Mesenchymal stem cell (in vitro differentiated cells and primary cell): Measurements from ENCODE around the gene OR7D4.

Experiments
- DNase-seq: peaks from one replicate; pipeline ENCODE4 v3.0.0-alpha.2; 2013
- H2AFZ ChIP-seq: one replicate; pipeline ENCODE4 v1.6.1; 2013; ENCODE audit warnings: low read depth, mild to moderate bottlenecking, control low read depth, inconsistent platforms, low read length, moderate library complexity
- H2AK5ac ChIP-seq: 2 replicates; pipeline ENCODE4 v1.6.1; 2013; ENCODE audit warnings: low read length, moderate library complexity, mild to moderate bottlenecking, inconsistent platforms; ENCODE audit not compliant: severe bottlenecking
- H2BK120ac ChIP-seq: one replicate; pipeline ENCODE4 v1.6.1; 2013; ENCODE audit warnings: low read depth, mild to moderate bottlenecking, inconsistent platforms, low read length, moderate library complexity
- H2BK12ac ChIP-seq, 2 experiments: one replicate each; pipeline ENCODE4 v1.6.1; 2013; ENCODE audit warnings: inconsistent platforms in 2 of 2, low read length in 2 of 2, mild to moderate bottlenecking in 2 of 2, moderate library complexity in 2 of 2, control low read depth in 1 of 2
- H2BK15ac ChIP-seq: one replicate; pipeline ENCODE4 v1.6.1; 2013; ENCODE audit warnings: mild to moderate bottlenecking, low read depth, inconsistent platforms; ENCODE audit not compliant: poor library complexity, severe bottlenecking
- H2BK5ac ChIP-seq: 2 replicates; pipeline ENCODE4 v1.6.1; 2013; ENCODE audit warnings: low read depth, mild to moderate bottlenecking, low read length, control low read depth, inconsistent platforms; ENCODE audit not compliant: poor library complexity, severe bottlenecking
- H3K14ac ChIP-seq, 2 experiments: one replicate each; pipeline ENCODE4 v1.6.1; 2013; ENCODE audit warnings: inconsistent platforms in 2 of 2, low read length in 2 of 2, control low read depth in 1 of 2, mild to moderate bottlenecking in 1 of 2, moderate library complexity in 1 of 2
- H3K18ac ChIP-seq, 2 experiments: one replicate each; pipeline ENCODE4 v1.6.1; 2013; ENCODE audit warnings: inconsistent platforms in 2 of 2, low read length in 2 of 2, control low read depth in 1 of 2, low read depth in 1 of 2, mild to moderate bottlenecking in 1 of 2
- H3K23ac ChIP-seq, 2 experiments: one replicate each; pipeline ENCODE4 v1.6.1; 2013; ENCODE audit warnings: inconsistent platforms in 2 of 2, low read length in 2 of 2, mild to moderate bottlenecking in 2 of 2, moderate library complexity in 2 of 2, control low read depth in 1 of 2
- H3K27ac ChIP-seq: 2 replicates; pipeline ENCODE4 v1.5.1; 2013; ENCODE audit warnings: mild to moderate bottlenecking, moderate library complexity, low read length, control low read depth, inconsistent platforms; ENCODE audit not compliant: poor library complexity, severe bottlenecking
- H3K27me3 ChIP-seq, 2 experiments: 2 replicates each; pipeline versions ENCODE4 v1.6.1 to v1.7.0; 2013; ENCODE audit warnings: low read length in 2 of 2, mild to moderate bottlenecking in 2 of 2, moderate library complexity in 2 of 2, control low read depth in 1 of 2, inconsistent platforms in 1 of 2; ENCODE audit not compliant: control insufficient read depth in 1 of 2, insufficient read depth in 1 of 2
- H3K36me3 ChIP-seq, 2 experiments: 2 replicates each; pipeline versions ENCODE4 v1.6.1 to v1.7.0; 2013; ENCODE audit warnings: low read length in 2 of 2, control low read depth in 1 of 2, inconsistent platforms in 1 of 2, low read depth in 1 of 2, mild to moderate bottlenecking in 1 of 2; ENCODE audit not compliant: insufficient read depth in 2 of 2, control insufficient read depth in 1 of 2
- H3K4ac ChIP-seq, 2 experiments: one replicate each; pipeline ENCODE4 v1.6.1; 2013; ENCODE audit warnings: inconsistent platforms in 2 of 2, low read length in 2 of 2, mild to moderate bottlenecking in 2 of 2, moderate library complexity in 2 of 2, control low read depth in 1 of 2, low read depth in 1 of 2
- H3K4me1 ChIP-seq: 2 replicates; pipeline ENCODE4 v1.6.1; 2013; ENCODE audit warnings: low read depth, low read length, control low read depth; ENCODE audit not compliant: control insufficient read depth, insufficient read depth
- H3K4me2 ChIP-seq: 2 replicates; pipeline ENCODE4 v1.6.1; 2013; ENCODE audit warnings: low read length, mild to moderate bottlenecking, inconsistent platforms; ENCODE audit not compliant: poor library complexity, severe bottlenecking
- H3K4me3 ChIP-seq, 2 experiments: 2 replicates each; pipeline versions ENCODE4 v1.5.1 to v1.7.0; 2013; ENCODE audit warnings: low read length in 2 of 2, mild to moderate bottlenecking in 2 of 2, control low read depth in 1 of 2, low read depth in 1 of 2; ENCODE audit not compliant: insufficient read depth in 1 of 2
- H3K79me1 ChIP-seq: replicated peaks from 2 replicates; pipeline ENCODE4 v1.6.1; 2013; ENCODE audit warnings: mild to moderate bottlenecking, control low read depth, low read length, inconsistent platforms; ENCODE audit not compliant: poor library complexity, severe bottlenecking
- H3K9ac ChIP-seq: 2 replicates; pipeline ENCODE4 v1.7.0; 2013; ENCODE audit warnings: mild to moderate bottlenecking, low read length, moderate library complexity
- H3K9me3 ChIP-seq: 2 replicates; pipeline ENCODE4 v1.7.0; 2013; ENCODE audit warnings: mild to moderate bottlenecking, low read length; ENCODE audit not compliant: control insufficient read depth
- H4K8ac ChIP-seq: one replicate; pipeline ENCODE4 v1.6.1; 2013; ENCODE audit warnings: inconsistent platforms, mild to moderate bottlenecking, low read length, moderate library complexity
- H4K91ac ChIP-seq: one replicate; pipeline ENCODE4 v1.6.1; 2013; ENCODE audit warnings: mild to moderate bottlenecking, low read length, inconsistent platforms
- WGBS: methylation state at CpG from one replicate; pipeline ENCODE4 v1.1.7; 2013; ENCODE audit warnings: mixed read lengths; 5-methylcytosine and 5-hydroxymethylcytosine counted together

The OR7D4 gene

DNA sequence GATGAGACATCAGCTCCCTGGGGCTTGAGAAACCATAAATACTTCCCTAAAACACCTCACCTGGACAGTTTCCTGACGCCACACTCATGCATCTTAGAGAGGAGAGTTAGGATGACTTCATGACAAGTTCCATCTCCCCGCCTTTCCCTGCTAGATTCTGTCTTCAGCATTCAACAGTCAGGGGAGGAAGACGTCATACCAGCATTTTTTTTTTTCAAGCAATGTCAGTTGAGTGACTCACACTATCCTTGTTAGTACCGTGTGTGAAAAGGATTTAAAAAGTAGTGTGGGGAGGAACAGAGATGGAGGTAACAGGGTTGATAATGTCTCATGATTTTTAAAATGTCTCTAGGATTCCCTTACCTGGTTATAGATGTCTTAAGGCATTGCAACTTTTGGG, 40.5 kb downstream of the OR7D4 start, which contains the start of gene OR7D2:
Gene OR7D2 (plus strand): TSS at position 79 of the 400 bp plus-strand sequence. CDS start 6,803 bp downstream, outside the sequence.
- no peak within 1 kb of the TSS for H2BK12ac ChIP-seq
- peaks cover 19% of the 10 kb centered on the region for H3K9me3 ChIP-seq
- H3K79me1 ChIP-seq: no peaks in the 10 kb centered on the region
- DNase-seq: no peak
- no peak within 1 kb of the TSS for H2BK15ac ChIP-seq
- no peak within 1 kb of the TSS for H2AK5ac ChIP-seq
- H3K4me3 ChIP-seq: no peak within 1 kb of the TSS
- no peak within 1 kb of the TSS for H3K23ac ChIP-seq
- H3K18ac ChIP-seq: no peak within 1 kb of the TSS
- H3K27me3 ChIP-seq: no peaks in the 10 kb centered on the region
- no peak within 1 kb of the TSS for H3K4ac ChIP-seq
- no peak within 1 kb of the TSS for H2BK5ac ChIP-seq
- H3K4me1 ChIP-seq: no peaks in the 10 kb centered on the region
- no peak within 1 kb of the TSS for H3K9ac ChIP-seq
- no peak within 1 kb of the TSS for H3K27ac ChIP-seq
- 64% methylated on average over 4 of the region's 4 CpGs for WGBS
- no peak within 1 kb of the TSS for H2AFZ ChIP-seq
- no peak within 1 kb of the TSS for H4K91ac ChIP-seq
- no peak within 1 kb of the TSS for H3K4me2 ChIP-seq
- H3K36me3 ChIP-seq: no peaks in the 10 kb centered on the region
- no peak within 1 kb of the TSS for H2BK120ac ChIP-seq
- no peak within 1 kb of the TSS for H4K8ac ChIP-seq
- H3K14ac ChIP-seq: no peak within 1 kb of the TSS

DNA sequence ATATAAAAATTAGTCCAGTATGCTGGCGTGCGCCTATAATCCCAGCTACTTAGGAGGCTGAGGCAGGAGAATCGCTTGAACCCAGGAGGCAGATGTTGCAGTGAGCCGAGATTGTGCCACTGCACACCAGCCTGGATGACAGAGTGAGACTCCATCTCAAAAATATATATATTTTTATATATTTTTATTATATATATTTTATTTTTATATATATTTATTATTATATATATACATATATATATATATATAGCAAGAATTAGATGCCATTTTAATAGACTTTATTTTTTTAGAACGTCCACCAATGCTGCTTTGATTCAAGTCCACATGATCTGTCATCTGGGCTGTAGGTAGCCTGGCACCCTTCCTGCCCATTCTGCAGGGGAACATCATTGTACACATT, 44.1 kb downstream of the OR7D4 start:
- no peak overlapping the region for H3K9ac ChIP-seq

DNA sequence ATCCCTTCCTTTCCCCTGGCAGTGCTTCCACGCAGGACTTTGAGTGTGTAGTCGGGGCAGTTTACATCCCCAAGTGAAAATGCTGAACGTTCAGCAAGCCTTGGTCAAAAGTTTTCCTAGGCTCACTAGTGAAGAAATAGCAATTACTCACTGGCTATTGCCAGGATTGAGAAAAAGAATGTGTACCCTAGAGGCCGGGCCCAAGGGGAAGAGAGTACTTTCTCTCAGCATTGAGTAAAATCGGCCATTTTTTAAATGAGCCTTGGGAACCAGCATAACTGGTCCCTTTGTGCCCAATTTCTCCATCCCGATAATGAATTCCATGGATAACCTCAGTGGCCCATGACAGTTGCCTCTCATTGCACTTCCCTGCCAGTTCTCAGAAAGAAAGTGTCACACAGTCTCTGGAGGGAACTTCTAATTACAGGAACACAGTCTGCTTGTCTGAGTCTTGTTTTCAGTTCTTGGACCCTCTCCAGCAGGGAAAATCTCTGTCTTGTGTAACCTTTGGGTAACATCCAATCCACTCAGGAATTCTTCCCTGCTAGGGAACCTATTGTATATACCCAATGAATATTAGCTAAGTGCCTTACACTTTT, 47.9 kb downstream of the OR7D4 start:
- H3K4me3 ChIP-seq: no peak overlapping the region
- no peak overlapping the region for H3K9ac ChIP-seq
- H3K27ac ChIP-seq: no peak overlapping the region
- no peak overlapping the region for H2BK12ac ChIP-seq
- no peak overlapping the region for H3K18ac ChIP-seq
- DNase-seq: no peak
- peaks cover 17% of the 10 kb centered on the region for H3K9me3 ChIP-seq
- H2AFZ ChIP-seq: no peak overlapping the region
- H3K79me1 ChIP-seq: no peaks in the 10 kb centered on the region
- no peak overlapping the region for H2BK5ac ChIP-seq
- no peak overlapping the region for H2AK5ac ChIP-seq
- no peak overlapping the region for H4K8ac ChIP-seq
- no peak overlapping the region for H3K14ac ChIP-seq
- H3K4ac ChIP-seq: no peak overlapping the region
- no peak overlapping the region for H3K4me2 ChIP-seq
- 78% methylated on average over 6 of the region's 6 CpGs for WGBS
- H3K23ac ChIP-seq: no peak overlapping the region
- H4K91ac ChIP-seq: no peak overlapping the region
- H2BK15ac ChIP-seq: no peak overlapping the region
- H2BK120ac ChIP-seq: no peak overlapping the region
- H3K27me3 ChIP-seq: no peaks in the 10 kb centered on the region
- H3K4me1 ChIP-seq: no peaks in the 10 kb centered on the region
- H3K36me3 ChIP-seq: peaks cover 11 to 15% of the 10 kb centered on the region in 2 experiments

More for the DNA sequence above, 44.1 kb downstream of the OR7D4 start:
- H2BK120ac ChIP-seq: no peak overlapping the region
- 77% methylated on average over 4 of the region's 5 CpGs for WGBS
- no peaks in the 10 kb centered on the region for H3K27me3 ChIP-seq
- H3K4me2 ChIP-seq: no peak overlapping the region
- no peak overlapping the region for H3K14ac ChIP-seq
- no peak overlapping the region for H2BK5ac ChIP-seq
- H4K91ac ChIP-seq: no peak overlapping the region
- no peak for DNase-seq
- no peak overlapping the region for H2BK12ac ChIP-seq
- H2BK15ac ChIP-seq: no peak overlapping the region
- no peaks in the 10 kb centered on the region for H3K4me1 ChIP-seq
- no peak overlapping the region for H2AFZ ChIP-seq
- H3K79me1 ChIP-seq: no peaks in the 10 kb centered on the region
- no peak overlapping the region for H3K23ac ChIP-seq
- H3K4ac ChIP-seq: no peak overlapping the region
- H3K27ac ChIP-seq: no peak overlapping the region
- peaks cover 19% of the 10 kb centered on the region for H3K9me3 ChIP-seq
- no peak overlapping the region for H3K18ac ChIP-seq
- no peak overlapping the region for H3K4me3 ChIP-seq
- H2AK5ac ChIP-seq: no peak overlapping the region
- H4K8ac ChIP-seq: no peak overlapping the region
- no peaks in the 10 kb centered on the region for H3K36me3 ChIP-seq

DNA sequence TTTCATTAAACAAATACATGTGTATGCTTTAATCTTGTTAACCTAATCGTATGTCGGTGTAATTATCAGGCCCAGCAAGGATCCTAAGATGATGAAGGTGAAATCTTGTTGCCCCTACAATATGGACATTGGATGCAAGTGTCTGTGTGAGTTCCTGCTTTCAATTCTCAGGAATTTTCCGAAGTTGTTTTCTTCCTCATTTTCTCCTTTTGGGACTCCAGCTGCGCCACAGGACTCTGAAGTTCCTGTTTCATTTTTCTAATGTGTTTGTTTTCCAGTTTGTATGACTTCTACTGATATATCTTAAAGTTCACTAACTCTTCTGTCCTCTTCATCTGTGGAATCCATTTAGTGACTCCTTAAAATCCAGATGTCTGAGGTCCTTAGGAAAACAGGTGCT, 52.5 kb downstream of the OR7D4 start:
- Histone ChIP-seq H4K91ac (no peak overlapping the region), H3K18ac (no peak overlapping the region), H2AFZ (no peak overlapping the region), H3K9ac (no peak overlapping the region), H3K79me1 (peaks cover 19% of the 10 kb centered on the region), H3K4me1 (no peaks in the 10 kb centered on the region), H3K14ac (no peak overlapping the region), H3K4ac (no peak overlapping the region), H2BK5ac (no peak overlapping the region), H4K8ac (no peak overlapping the region), H2BK15ac (no peak overlapping the region), H3K9me3 (peaks cover 48% of the 10 kb centered on the region), H2AK5ac (no peak overlapping the region), H3K23ac (no peak overlapping the region), H3K27me3 (no peaks in the 10 kb centered on the region), H3K4me2 (no peak overlapping the region), H3K4me3 (no peak overlapping the region), H2BK120ac (no peak overlapping the region), H2BK12ac (no peak overlapping the region), H3K27ac (no peak overlapping the region), H3K36me3 (peaks cover 46 to 57% of the 10 kb centered on the region in 2 experiments)
- WGBS: 98% methylated on average over 3 of the region's 4 CpGs
- no peak for DNase-seq
